Testis (tissue), 2 donors: ENCODE data around the gene SPRED1.

Experiments
- CTCF ChIP-seq, 3 experiments: fragments of 450-650 bp in 2 of 3; fragments of 200-600 bp in 1 of 3; sonication (generic) in 1 of 3; IDR thresholded peaks; one replicate each; pipeline ENCODE4 v1.5.1; 2016 to 2019; ENCODE audit warnings: antibody characterized with exemption in 3 of 3, mild to moderate bottlenecking in 2 of 3, moderate library complexity in 1 of 3
- POLR2A ChIP-seq: fragments of 450-650 bp; IDR thresholded peaks from one replicate; pipeline ENCODE4 v1.6.1; 2017; ENCODE audit warnings: antibody characterized with exemption, mild to moderate bottlenecking, moderate library complexity

GRCh38 chr15:38231436-38231835 lies 21.2 kb upstream of the SPRED1 start:
- TF ChIP-seq CTCF (IDR thresholded peaks at IDR 0.05) (no peak), POLR2A (no peak)
